SK-N-SH (cell line): ENCODE results near the gene MTMR1. TPM values are rescaled to one million over a fixed set of nuclear protein-coding genes. Genes with fewer than 3 reads are reported as not detected.

ENCODE experiments used
- CTCF ChIA-PET: fragments of 300-600, 350-600 bp; formaldehyde crosslinking; extraction: SDS; loops from one replicate; lab custom pipeline; 2021; lab: Yijun Ruan, JAX
- POLR2A ChIA-PET: fragments of 350-600 bp; sonication (Branson Sonifier 250); formaldehyde crosslinking; extraction: SDS; loops from one replicate; lab custom pipeline; 2020; ENCODE audit warnings: antibody characterized with exemption, inconsistent platforms; lab: Yijun Ruan, JAX
- DNase-seq: peaks from one replicate; pipeline ENCODE4 v3.0.0; 2012
- H2AFZ ChIP-seq: fragments of 200-600 bp; sonication (generic); 2 replicates; pipeline ENCODE4 v1.8.1; 2016; ENCODE audit warnings: antibody characterized with exemption, mild to moderate bottlenecking, low read depth
- H3F3A ChIP-seq: fragments of 200-600 bp; sonication (generic); replicated peaks from 2 replicates; pipeline ENCODE3; 2016; ENCODE audit warnings: antibody characterized with exemption, mild to moderate bottlenecking; ENCODE audit not compliant: insufficient read depth
- H3K27ac ChIP-seq, 2 experiments: fragments of 200-500 bp in 1 of 2; fragments of 200-600 bp in 1 of 2; sonication (Bioruptor generic) in 1 of 2; sonication (generic), shearing (Covaris generic) in 1 of 2; 2 replicates each; pipeline versions ENCODE4 v1.5.1 to v1.6.1; 2014 to 2016; ENCODE audit warnings: low read depth in 2 of 2, inconsistent platforms in 1 of 2, low read length in 1 of 2, mild to moderate bottlenecking in 1 of 2, mixed read lengths in 1 of 2
- H3K27me3 ChIP-seq: fragments of 200-600 bp; sonication (generic), shearing (Covaris generic); 2 replicates; pipeline ENCODE4 v1.6.1; 2016; ENCODE audit warnings: mixed run types; ENCODE audit not compliant: insufficient read depth
- H3K36me3 ChIP-seq, 2 experiments: fragments of 200-500 bp in 1 of 2; fragments of 200-600 bp in 1 of 2; sonication (Bioruptor generic) in 1 of 2; sonication (generic) in 1 of 2; replicated peaks in 1 of 2; 2 replicates each; pipeline versions ENCODE3 to v1.5.1; 2014 to 2016; ENCODE audit warnings: low read length in 1 of 2, mild to moderate bottlenecking in 1 of 2; ENCODE audit not compliant: insufficient read depth in 2 of 2, control insufficient read depth in 1 of 2
- H3K4me1 ChIP-seq, 2 experiments: fragments of 200-500 bp in 1 of 2; fragments of 200-600 bp in 1 of 2; sonication (Bioruptor generic) in 1 of 2; sonication (generic), shearing (Covaris generic) in 1 of 2; 2 replicates each; pipeline versions ENCODE4 v1.5.1 to v1.6.1; 2014 to 2016; ENCODE audit warnings: low read depth in 1 of 2, low read length in 1 of 2, mixed run types in 1 of 2; ENCODE audit not compliant: insufficient read depth in 2 of 2, control insufficient read depth in 1 of 2
- H3K4me2 ChIP-seq: fragments of 200-600 bp; sonication (generic), shearing (Covaris generic); 2 replicates; pipeline ENCODE4 v1.6.1; 2017; ENCODE audit warnings: mixed run types
- H3K4me3 ChIP-seq, 2 experiments: fragments of 200-500 bp in 1 of 2; fragments of 200-600 bp in 1 of 2; sonication (Bioruptor generic) in 1 of 2; sonication (generic), shearing (Covaris generic) in 1 of 2; 2 replicates each; pipeline versions ENCODE4 v1.5.1 to v1.8.1; 2014 to 2016; ENCODE audit warnings: low read depth in 2 of 2, inconsistent platforms in 1 of 2, low read length in 1 of 2, mild to moderate bottlenecking in 1 of 2, mixed read lengths in 1 of 2, moderate library complexity in 1 of 2
- H3K79me2 ChIP-seq: fragments of 200-600 bp; sonication (generic); 2 replicates; pipeline ENCODE4 v1.8.1; 2017; ENCODE audit warnings: mild to moderate bottlenecking; ENCODE audit not compliant: insufficient read depth
- H3K9ac ChIP-seq: fragments of 200-600 bp; sonication (generic); 2 replicates; pipeline ENCODE4 v1.6.1; 2017; ENCODE audit warnings: mixed run types
- H3K9me2 ChIP-seq: fragments of 200-600 bp; sonication (generic); 2 replicates; pipeline ENCODE4 v1.6.1; 2017; ENCODE audit warnings: mixed run types
- H3K9me3 ChIP-seq: fragments of 200-600 bp; sonication (generic); 2 replicates; pipeline ENCODE4 v1.6.1; 2017; ENCODE audit warnings: mixed run types, mild to moderate bottlenecking, moderate library complexity
- H4K20me1 ChIP-seq: fragments of 200-600 bp; sonication (generic); 2 replicates; pipeline ENCODE4 v1.6.1; 2017; ENCODE audit warnings: mild to moderate bottlenecking, mixed run types; ENCODE audit not compliant: insufficient read depth
- EP300 ChIP-seq, 2 experiments: IDR thresholded peaks; 2 replicates each; pipeline versions ENCODE4 v1.4.0 to v1.6.1; 2012; ENCODE audit warnings: borderline replicate concordance in 1 of 2, low read depth in 1 of 2, low read length in 1 of 2
- EZH2phosphoT487 ChIP-seq: fragments of 200-600 bp; sonication (generic); IDR thresholded peaks from 2 replicates; pipeline ENCODE4 v1.6.1; 2017; ENCODE audit warnings: low read depth, mixed run types, mild to moderate bottlenecking, antibody characterized with exemption, moderate library complexity, borderline replicate concordance
- FOSL2 ChIP-seq: IDR thresholded peaks from 2 replicates; pipeline ENCODE4 v1.4.0; 2012; ENCODE audit warnings: low read depth, mild to moderate bottlenecking, moderate library complexity, borderline replicate concordance
- FOXM1 ChIP-seq: IDR thresholded peaks from 2 replicates; pipeline ENCODE4 v1.4.0; 2012; ENCODE audit warnings: low read depth, mild to moderate bottlenecking
- GABPA ChIP-seq: IDR thresholded peaks from 2 replicates; pipeline ENCODE4 v1.4.0; 2012; ENCODE audit warnings: low read depth, mild to moderate bottlenecking
- POLR2AphosphoS5 ChIP-seq: IDR thresholded peaks from 2 replicates; pipeline ENCODE4 v1.6.1; 2012; ENCODE audit warnings: low read depth, low read length
- RAD21 ChIP-seq: IDR thresholded peaks from 2 replicates; pipeline ENCODE4 v1.6.1; 2012; ENCODE audit warnings: mild to moderate bottlenecking, low read length
- RCOR1 ChIP-seq: fragments of 150-350 bp; IDR thresholded peaks from 2 replicates; pipeline ENCODE4 v1.6.1; 2017; ENCODE audit warnings: antibody characterized with exemption, low read length
- TEAD4 ChIP-seq: IDR thresholded peaks from 2 replicates; pipeline ENCODE4 v1.4.0; 2012; ENCODE audit warnings: mild to moderate bottlenecking, borderline replicate concordance; ENCODE audit not compliant: insufficient read depth
- YY1 ChIP-seq: IDR thresholded peaks from 2 replicates; pipeline ENCODE4 v1.4.0; 2012; ENCODE audit warnings: low read depth, mild to moderate bottlenecking
- WGBS: methylation state at CpG from one replicate; pipeline ENCODE4 v1.1.6; 2017; ENCODE audit warnings: low lambda C conversion rate; 5-methylcytosine and 5-hydroxymethylcytosine counted together
- polyA plus RNA-seq, 3 experiments: library from polyadenylated mRNA; depleted of rRNA; stranded (reverse); fragments of >200 nt; gene quantifications; 2 replicates each; pipeline ENCODE4 v1.2.3, GENCODE V29; 2012
- TF ChIP-seq, protein P1 (sequence below): IDR thresholded peaks from 2 replicates; pipeline ENCODE4 v1.4.0; 2012; ENCODE audit warnings: low read depth, borderline replicate concordance
- TF ChIP-seq, protein P2 (sequence below): IDR thresholded peaks from 2 replicates; pipeline ENCODE4; 2012
- TF ChIP-seq, protein P3 (sequence below): fragments of 150-350 bp; IDR thresholded peaks from 2 replicates; pipeline ENCODE4 v1.6.1; 2016; ENCODE audit warnings: mild to moderate bottlenecking, low read depth, low read length

MTMR1 gene
- polyA plus RNA-seq, 1 of the 3 experiments (the other 2 are of a cell fraction): 17.0 TPM

DNA sequence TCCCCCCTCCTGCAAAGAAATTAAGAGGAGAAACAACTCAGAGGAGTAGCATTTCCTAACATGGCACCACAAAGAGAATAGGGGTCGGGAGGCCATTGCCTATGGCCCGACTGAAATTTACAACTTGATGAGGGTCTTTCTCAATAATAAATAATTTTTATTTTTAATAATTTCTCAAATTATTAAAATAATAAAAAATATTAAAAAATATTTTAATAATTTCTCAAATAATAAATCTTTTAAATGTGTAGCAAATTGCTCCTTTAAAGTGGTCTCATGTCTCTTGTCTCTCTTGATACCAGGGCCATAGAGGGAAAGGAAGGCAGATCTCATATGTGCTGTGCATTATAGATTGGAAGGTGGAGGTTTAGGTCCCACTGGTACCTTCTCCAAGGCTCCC, 49.2 kb upstream of the MTMR1 start:
- H3K4me1 ChIP-seq: 0 out of 4 replicates have a peak, but pooled peaks cover 0 to 5% of the 10 kb centered on the region in 2 experiments
- TF ChIP-seq FOSL2 (no peak), RCOR1 (no peak), EZH2phosphoT487 (no peak)
- TF ChIP-seq, protein P1, sequence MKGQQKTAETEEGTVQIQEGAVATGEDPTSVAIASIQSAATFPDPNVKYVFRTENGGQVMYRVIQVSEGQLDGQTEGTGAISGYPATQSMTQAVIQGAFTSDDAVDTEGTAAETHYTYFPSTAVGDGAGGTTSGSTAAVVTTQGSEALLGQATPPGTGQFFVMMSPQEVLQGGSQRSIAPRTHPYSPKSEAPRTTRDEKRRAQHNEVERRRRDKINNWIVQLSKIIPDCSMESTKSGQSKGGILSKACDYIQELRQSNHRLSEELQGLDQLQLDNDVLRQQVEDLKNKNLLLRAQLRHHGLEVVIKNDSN: no peak
- ChIA-PET POLR2A (no interaction called here), CTCF (interaction anchor here (1.2 kb wide), 1 partner anchor 56 kb away, joined by 4 read pairs; no protein-coding TSS in a partner anchor)
- H3K4me2 ChIP-seq: no peak overlapping the region
- no peak for DNase-seq
- H3K27me3 ChIP-seq: no peaks in the 10 kb centered on the region
- no peak overlapping the region for H3K27ac ChIP-seq
- no peaks in the 10 kb centered on the region for H4K20me1 ChIP-seq
- H2AFZ ChIP-seq: no peak overlapping the region
- H3F3A ChIP-seq: peaks cover 5% of the 10 kb centered on the region
- H3K9ac ChIP-seq: no peak overlapping the region
- no peaks in the 10 kb centered on the region for H3K79me2 ChIP-seq
- H3K9me2 ChIP-seq: no peaks in the 10 kb centered on the region
- peaks cover 3 to 14% of the 10 kb centered on the region in 2 experiments for H3K36me3 ChIP-seq
- H3K4me3 ChIP-seq: no peak overlapping the region
- 59% methylated on average over 2 of the region's 2 CpGs for WGBS
- no peaks in the 10 kb centered on the region for H3K9me3 ChIP-seq

DNA sequence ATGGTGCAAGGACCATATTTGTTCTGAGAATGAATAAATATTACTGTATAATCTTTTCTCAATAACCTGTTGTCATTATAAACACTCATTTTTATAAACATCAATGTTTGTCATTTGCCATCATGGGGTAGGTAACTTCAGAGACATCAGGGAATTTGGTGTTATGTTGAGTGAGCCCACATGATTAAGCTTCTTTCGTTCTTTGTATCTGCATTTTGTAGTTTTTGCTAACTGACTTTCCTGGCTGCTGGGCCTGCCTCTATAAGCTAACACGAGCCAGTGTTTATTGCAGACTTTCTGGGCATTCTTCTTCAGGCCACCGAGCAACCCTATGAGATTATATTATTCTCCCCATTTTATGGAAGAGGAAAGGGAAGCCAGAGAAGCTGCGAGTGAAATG, 48.8 kb upstream of the MTMR1 start:
- no peaks in the 10 kb centered on the region for H3K79me2 ChIP-seq
- no peak overlapping the region for H3K4me3 ChIP-seq
- H3K9me2 ChIP-seq: no peaks in the 10 kb centered on the region
- H3K4me2 ChIP-seq: no peak overlapping the region
- H3K9ac ChIP-seq: no peak overlapping the region
- peaks cover 7% of the 10 kb centered on the region for H3F3A ChIP-seq
- TF ChIP-seq, protein P2, sequence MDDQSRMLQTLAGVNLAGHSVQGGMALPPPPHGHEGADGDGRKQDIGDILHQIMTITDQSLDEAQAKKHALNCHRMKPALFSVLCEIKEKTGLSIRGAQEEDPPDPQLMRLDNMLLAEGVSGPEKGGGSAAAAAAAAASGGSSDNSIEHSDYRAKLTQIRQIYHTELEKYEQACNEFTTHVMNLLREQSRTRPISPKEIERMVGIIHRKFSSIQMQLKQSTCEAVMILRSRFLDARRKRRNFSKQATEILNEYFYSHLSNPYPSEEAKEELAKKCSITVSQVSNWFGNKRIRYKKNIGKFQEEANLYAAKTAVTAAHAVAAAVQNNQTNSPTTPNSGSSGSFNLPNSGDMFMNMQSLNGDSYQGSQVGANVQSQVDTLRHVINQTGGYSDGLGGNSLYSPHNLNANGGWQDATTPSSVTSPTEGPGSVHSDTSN: no peak
- TF ChIP-seq EP300 (IDR thresholded peaks at IDR 0.05; ENCODE audit: borderline replicate concordance in 1 of 2, low read depth in 1 of 2, low read length in 1 of 2) (no peak), GABPA (no peak), RAD21 (no peak), POLR2AphosphoS5 (no peak), TEAD4 (no peak), YY1 (no peak), FOXM1 (no peak)
- TF ChIP-seq, protein P1: no peak
- TF ChIP-seq, protein P3, sequence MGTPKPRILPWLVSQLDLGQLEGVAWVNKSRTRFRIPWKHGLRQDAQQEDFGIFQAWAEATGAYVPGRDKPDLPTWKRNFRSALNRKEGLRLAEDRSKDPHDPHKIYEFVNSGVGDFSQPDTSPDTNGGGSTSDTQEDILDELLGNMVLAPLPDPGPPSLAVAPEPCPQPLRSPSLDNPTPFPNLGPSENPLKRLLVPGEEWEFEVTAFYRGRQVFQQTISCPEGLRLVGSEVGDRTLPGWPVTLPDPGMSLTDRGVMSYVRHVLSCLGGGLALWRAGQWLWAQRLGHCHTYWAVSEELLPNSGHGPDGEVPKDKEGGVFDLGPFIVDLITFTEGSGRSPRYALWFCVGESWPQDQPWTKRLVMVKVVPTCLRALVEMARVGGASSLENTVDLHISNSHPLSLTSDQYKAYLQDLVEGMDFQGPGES: no peak
- no peak overlapping the region for H2AFZ ChIP-seq
- no peaks in the 10 kb centered on the region for H4K20me1 ChIP-seq
- 0 out of 4 replicates have a peak, but pooled peaks cover 0 to 5% of the 10 kb centered on the region in 2 experiments for H3K4me1 ChIP-seq
- POLR2A ChIA-PET: no interaction called here
- H3K9me3 ChIP-seq: no peaks in the 10 kb centered on the region
- 55% methylated on average over 4 of the region's 4 CpGs for WGBS
- CTCF ChIA-PET: interaction anchor here (1.2 kb wide), 1 partner anchor 57 kb away, joined by 4 read pairs; no protein-coding TSS in a partner anchor
- no peaks in the 10 kb centered on the region for H3K27me3 ChIP-seq
- H3K36me3 ChIP-seq: peaks cover 3 to 14% of the 10 kb centered on the region in 2 experiments
- H3K27ac ChIP-seq: no peak overlapping the region
- no peak for DNase-seq
